ENCODE data around the gene TAPBP.

The TAPBP gene

DNA sequence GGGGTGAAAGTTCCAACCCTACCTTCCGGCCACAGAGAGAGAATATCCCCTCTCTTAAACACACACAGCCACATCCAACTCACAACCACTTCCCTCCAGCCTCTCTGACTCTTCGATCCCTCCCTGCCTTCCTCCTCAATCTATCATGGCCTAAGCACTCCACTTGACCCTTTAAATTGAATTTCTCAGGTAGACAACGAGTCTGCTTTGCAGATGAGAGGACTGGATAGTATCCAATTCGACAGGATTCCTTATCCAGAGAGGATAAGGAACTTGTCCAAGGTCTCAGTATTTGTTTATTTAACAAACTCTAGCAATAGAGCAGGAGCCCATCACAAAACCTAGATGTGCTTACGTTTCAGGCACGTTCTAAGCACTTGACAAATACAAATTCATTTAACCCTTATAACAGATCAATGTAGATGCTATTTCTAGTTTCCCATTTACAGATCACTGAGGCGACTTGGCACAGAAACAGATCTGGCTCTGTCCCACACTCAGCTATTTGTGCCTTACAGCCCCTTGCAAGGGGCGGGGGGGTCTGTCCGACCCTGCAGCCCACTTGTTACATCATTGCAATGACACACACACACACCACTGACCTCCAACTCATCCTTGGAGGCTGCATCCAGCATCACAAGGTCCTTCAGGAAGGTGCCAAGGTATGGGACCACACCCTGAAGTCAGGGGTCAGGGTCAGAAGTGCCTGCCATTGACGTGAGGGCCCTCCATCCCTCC is 19.6 kb downstream of the TAPBP start:
- TF ChIP-seq, protein P1, sequence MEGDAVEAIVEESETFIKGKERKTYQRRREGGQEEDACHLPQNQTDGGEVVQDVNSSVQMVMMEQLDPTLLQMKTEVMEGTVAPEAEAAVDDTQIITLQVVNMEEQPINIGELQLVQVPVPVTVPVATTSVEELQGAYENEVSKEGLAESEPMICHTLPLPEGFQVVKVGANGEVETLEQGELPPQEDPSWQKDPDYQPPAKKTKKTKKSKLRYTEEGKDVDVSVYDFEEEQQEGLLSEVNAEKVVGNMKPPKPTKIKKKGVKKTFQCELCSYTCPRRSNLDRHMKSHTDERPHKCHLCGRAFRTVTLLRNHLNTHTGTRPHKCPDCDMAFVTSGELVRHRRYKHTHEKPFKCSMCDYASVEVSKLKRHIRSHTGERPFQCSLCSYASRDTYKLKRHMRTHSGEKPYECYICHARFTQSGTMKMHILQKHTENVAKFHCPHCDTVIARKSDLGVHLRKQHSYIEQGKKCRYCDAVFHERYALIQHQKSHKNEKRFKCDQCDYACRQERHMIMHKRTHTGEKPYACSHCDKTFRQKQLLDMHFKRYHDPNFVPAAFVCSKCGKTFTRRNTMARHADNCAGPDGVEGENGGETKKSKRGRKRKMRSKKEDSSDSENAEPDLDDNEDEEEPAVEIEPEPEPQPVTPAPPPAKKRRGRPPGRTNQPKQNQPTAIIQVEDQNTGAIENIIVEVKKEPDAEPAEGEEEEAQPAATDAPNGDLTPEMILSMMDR (IDR thresholded peaks at IDR 0.05; ENCODE audit: borderline replicate concordance, insufficient read depth, low read depth, low read length), result no peak
- no peak overlapping the region for H3K4me3 ChIP-seq (ENCODE audit: low read depth, low read length)

DNA sequence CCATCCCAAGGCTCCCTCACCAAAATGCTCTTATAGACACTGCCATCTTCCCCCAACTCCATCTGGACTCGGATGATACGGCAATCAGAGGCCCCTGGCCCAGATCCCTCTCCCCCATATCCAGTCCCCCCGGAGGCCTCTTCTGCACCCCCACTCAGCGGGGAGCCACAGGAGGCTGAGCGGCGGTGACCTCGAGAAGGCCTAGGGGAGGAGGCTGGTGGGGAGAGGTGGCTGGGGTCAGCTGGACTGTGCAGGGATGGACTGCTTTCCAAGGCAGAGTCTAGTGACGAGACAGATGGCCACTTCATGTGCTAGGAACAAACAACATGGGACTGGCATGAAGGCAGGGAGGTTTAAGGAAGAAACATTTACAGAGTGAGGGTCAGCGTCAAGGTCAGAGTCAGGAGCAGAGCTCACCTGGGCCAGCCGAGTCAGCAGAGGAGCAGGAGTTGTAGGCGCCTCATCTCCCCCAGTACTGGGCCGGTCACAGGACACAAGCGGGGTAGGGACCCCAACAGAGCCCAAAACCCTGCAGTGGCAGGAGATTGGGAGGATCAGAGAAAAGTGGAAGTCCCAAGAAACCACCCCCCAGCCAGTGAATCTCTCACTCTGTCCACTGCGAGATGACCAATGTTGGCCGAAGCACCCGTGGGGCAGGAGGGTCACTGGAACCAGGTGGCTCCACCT is 20.7 kb downstream of the TAPBP start:
- TF ChIP-seq, protein P1 (IDR thresholded peaks at IDR 0.05; ENCODE audit: borderline replicate concordance, insufficient read depth, low read depth, low read length), result no peak
- H3K4me3 ChIP-seq (ENCODE audit: low read depth, low read length), result no peak overlapping the region

DNA sequence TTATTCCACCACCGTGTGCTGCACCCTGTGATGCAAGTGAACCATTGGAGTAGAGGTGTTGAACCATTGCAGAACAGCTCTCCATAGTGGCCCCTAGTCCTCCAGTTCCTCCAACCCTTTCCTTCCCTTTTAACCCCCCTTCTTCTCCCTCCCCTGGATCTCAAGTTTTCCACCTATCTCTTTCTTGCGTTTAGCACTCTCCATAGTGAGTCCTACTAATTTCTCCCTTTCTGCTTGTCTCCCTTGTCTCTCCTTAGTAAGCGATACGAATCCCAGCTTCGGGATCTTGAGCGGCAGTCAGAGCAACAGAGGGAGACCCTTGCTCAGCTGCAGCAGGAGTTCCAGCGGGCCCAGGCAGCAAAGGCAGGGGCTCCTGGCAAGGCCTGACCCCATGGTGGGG is 23.4 kb downstream of the TAPBP start:
- TF ChIP-seq, protein P1 (IDR thresholded peaks at IDR 0.05; ENCODE audit: borderline replicate concordance, insufficient read depth, low read depth, low read length), result no peak
- peak overlapping the region; percentile 64 for H3K4me3 ChIP-seq (ENCODE audit: low read depth, low read length)

DNA sequence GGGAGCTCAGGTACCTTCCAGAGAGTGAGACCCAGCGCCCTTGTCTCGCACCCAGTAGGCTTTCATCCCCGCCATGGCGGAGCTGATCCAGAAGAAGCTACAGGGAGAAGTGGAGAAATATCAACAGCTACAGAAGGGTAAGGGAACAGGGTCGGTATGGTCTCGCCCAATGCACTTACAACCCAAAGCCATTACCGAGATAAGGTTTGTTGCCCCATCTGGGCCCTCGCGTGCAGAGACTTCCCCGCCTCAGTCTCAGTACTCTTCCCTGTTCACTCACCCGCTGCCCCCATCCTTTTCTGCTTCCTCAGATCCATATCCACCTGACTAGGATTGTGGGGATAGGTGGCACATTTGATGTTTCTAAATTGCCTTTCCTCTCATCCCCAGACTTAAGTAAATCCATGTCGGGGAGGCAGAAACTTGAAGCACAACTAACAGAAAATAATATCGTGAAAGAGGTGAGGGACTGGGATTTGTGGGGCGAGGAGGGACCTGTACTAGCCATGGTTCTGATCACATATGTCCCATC is 24.0 kb downstream of the TAPBP start:
- TF ChIP-seq, protein P1 (IDR thresholded peaks at IDR 0.05; ENCODE audit: borderline replicate concordance, insufficient read depth, low read depth, low read length), result no peak
- peak overlapping the region; percentile 64 for H3K4me3 ChIP-seq (ENCODE audit: low read depth, low read length)

DNA sequence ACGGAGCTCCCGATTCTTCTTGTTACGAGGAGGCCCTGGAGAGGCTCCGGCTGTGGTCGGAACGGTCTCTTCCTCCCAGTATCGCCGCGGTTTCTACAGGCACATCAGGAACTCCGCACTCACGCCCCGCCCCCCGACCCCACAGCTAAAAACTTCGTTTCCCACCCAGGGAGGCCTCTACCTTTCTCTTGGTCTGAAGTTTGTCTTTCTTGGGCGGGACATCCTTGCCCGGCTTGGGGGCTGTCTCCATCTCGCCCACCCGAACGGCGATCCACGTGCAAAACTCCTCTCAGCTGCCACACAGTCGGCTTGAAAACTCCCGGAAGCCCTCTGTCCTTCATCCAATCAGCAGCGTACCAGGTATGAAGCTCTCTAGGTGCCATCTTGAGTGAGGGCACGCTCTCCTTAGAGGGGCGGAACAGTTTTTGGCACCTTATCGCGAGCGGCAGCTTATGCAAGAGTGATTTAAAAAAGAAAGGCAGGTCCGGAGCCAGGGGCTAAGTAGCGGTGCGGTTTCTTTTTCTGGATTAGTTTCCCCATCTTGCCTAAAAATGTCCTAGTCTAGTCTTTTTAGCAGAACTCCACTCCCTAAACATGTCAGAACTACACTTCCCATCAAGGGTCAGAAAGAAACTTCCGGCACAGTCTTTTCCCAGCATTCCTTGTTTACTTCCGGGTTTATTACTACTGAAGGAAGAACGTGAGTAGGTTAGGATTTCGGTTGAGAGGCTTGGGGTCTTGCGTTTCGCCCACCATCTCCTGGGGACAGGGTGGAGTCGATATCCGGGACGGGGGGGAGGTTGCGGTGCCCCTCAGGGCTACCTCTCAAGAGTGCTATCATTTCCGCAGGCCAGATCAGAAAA is 24.7 kb downstream of the TAPBP start, which contains the start of the genes PFDN6 and WDR46:
Gene PFDN6, plus strand, starts transcription at position 681 of the 863 bp plus-strand sequence. CDS start 256 bp downstream, outside the sequence.
Gene WDR46, minus strand, starts transcription at position 319 of the 863 bp plus-strand sequence. Its CDS starts 69 bp downstream, at position 250.
- peak within 1 kb of the TSS; percentile 64 for H3K4me3 ChIP-seq (ENCODE audit: low read depth, low read length)
- TF ChIP-seq, protein P1 (IDR thresholded peaks at IDR 0.05; ENCODE audit: borderline replicate concordance, insufficient read depth, low read depth, low read length), result no peak

DNA sequence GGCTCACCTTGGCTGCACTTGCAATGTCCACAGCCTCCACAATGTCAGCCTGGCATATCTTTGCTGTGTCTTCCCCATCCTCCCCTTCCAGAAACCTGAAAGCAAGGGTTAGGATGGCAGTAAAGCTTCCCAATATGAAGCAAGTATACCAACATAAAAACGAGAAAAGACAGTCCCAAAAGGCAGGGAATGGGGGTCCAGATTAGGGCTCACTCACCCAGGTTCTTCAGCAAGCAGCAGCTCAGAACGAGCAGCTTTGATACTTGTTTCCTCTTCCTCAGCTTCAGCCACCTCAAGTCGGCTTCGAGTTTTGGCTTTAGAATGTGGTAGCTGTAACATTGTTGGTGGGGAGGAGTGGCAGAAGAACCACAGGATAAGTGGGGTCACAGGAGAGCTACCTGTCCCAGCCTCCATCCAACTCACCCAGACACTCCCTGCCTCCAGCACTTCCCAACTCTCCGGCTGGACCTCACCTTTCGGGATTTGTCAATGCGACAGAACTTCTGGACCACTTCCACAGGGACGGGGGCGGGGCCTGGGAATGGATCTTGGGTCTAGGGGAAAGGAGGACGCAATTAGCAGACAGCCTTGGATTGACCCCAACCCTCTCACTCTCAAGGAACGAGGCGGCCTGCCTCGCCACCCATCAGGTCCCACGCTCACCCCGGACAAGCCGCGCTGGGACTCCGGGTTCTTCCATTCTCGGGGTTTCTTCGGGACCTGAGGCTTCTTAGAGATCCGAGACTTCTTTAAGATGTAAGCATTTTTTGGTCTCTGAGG is 25.5 kb downstream of the TAPBP start:
- peak overlapping the region; percentile 64 for H3K4me3 ChIP-seq (ENCODE audit: low read depth, low read length)
- TF ChIP-seq, protein P1 (IDR thresholded peaks at IDR 0.05; ENCODE audit: borderline replicate concordance, insufficient read depth, low read depth, low read length), result no peak
